Neural cell (in vitro differentiated cells): ENCODE results near the gene SYMPK. TPM values are rescaled to one million over a fixed set of nuclear protein-coding genes. Genes with fewer than 3 reads are reported as not detected.

ENCODE experiments used
- H2AFZ ChIP-seq: fragments of 200-600, 300-800 bp; sonication (generic), shearing (Covaris generic); 2 replicates; pipeline ENCODE4 v1.6.0; 2014; ENCODE audit warnings: low read depth, mild to moderate bottlenecking, antibody characterized with exemption, low read length, moderate library complexity
- H3F3A ChIP-seq: fragments of 200-600 bp; shearing (Covaris generic); 2 replicates; pipeline ENCODE4 v1.6.1; 2016; ENCODE audit warnings: mild to moderate bottlenecking, moderate library complexity, mixed read lengths, antibody characterized with exemption, low read length; ENCODE audit not compliant: insufficient read depth, poor library complexity, severe bottlenecking
- H3K27ac ChIP-seq: fragments of 200-600, 300-800 bp; sonication (generic), shearing (Covaris generic); 2 replicates; pipeline ENCODE4 v1.5.1; 2014; ENCODE audit warnings: mild to moderate bottlenecking, low read length, moderate library complexity
- H3K27me3 ChIP-seq: fragments of 300-800, 200-600 bp; sonication (generic), shearing (Covaris generic); 2 replicates; pipeline ENCODE4 v1.6.0; 2014; ENCODE audit warnings: mild to moderate bottlenecking, low read depth, low read length, moderate library complexity; ENCODE audit not compliant: insufficient read depth
- H3K36me3 ChIP-seq: fragments of 300-800, 200-600 bp; sonication (generic), shearing (Covaris generic); 2 replicates; pipeline ENCODE4 v1.5.1; 2014; ENCODE audit warnings: mild to moderate bottlenecking, antibody characterized with exemption, low read length, moderate library complexity; ENCODE audit not compliant: insufficient read depth
- H3K4me2 ChIP-seq: fragments of 300-800, 200-600 bp; sonication (generic), shearing (Covaris generic); 2 replicates; pipeline ENCODE4 v1.6.0; 2014; ENCODE audit warnings: mild to moderate bottlenecking, low read length
- H3K4me3 ChIP-seq: fragments of 300-800, 200-600 bp; sonication (generic), shearing (Covaris generic); 2 replicates; pipeline ENCODE4 v1.5.1; 2014; ENCODE audit warnings: mild to moderate bottlenecking, low read length, moderate library complexity
- H3K79me2 ChIP-seq: fragments of 200-600 bp; shearing (Covaris generic); replicated peaks from 2 replicates; pipeline ENCODE4 v1.6.0; 2014; ENCODE audit warnings: mild to moderate bottlenecking, low read length, moderate library complexity; ENCODE audit not compliant: insufficient read depth
- H3K9ac ChIP-seq: fragments of 300-800, 200-600 bp; sonication (generic), shearing (Covaris generic); 2 replicates; pipeline ENCODE4 v1.6.1; 2016; ENCODE audit warnings: mild to moderate bottlenecking, low read length, mixed read lengths
- H3K9me2 ChIP-seq: fragments of 200-600 bp; shearing (Covaris generic); 2 replicates; pipeline ENCODE4 v1.6.1; 2016; ENCODE audit warnings: mild to moderate bottlenecking, low read length, mixed read lengths; ENCODE audit not compliant: insufficient read depth
- H3K9me3 ChIP-seq: fragments of 200-600, 300-800 bp; sonication (generic), shearing (Covaris generic); 2 replicates; pipeline ENCODE4 v1.6.1; 2016; ENCODE audit warnings: mild to moderate bottlenecking, mixed run types, low read length, moderate library complexity, mixed read lengths
- H4K20me1 ChIP-seq: fragments of 200-600 bp; shearing (Covaris generic); 2 replicates; pipeline ENCODE4 v1.6.1; 2016; ENCODE audit warnings: mild to moderate bottlenecking, mixed run types; ENCODE audit not compliant: insufficient read depth
- EP300 ChIP-seq: fragments of 450-650 bp; conservative IDR thresholded peaks from 2 replicates; pipeline ENCODE4 v1.6.1; 2014; ENCODE audit warnings: antibody characterized with exemption, mild to moderate bottlenecking, moderate library complexity; ENCODE audit not compliant: poor library complexity, severe bottlenecking
- EZH2 ChIP-seq: fragments of 200-600, 300-800 bp; shearing (Covaris generic), sonication (generic); IDR thresholded peaks from 2 replicates; pipeline ENCODE4 v1.6.1; 2014; ENCODE audit warnings: antibody characterized with exemption, low read length, borderline replicate concordance, mild to moderate bottlenecking; ENCODE audit not compliant: insufficient read depth, poor library complexity, severe bottlenecking
- MXI1 ChIP-seq: fragments of 450-650 bp; conservative IDR thresholded peaks from 2 replicates; pipeline ENCODE4 v1.6.1; 2014; ENCODE audit warnings: antibody characterized with exemption, mild to moderate bottlenecking; ENCODE audit not compliant: poor library complexity, severe bottlenecking
- POLR2AphosphoS5 ChIP-seq: IDR thresholded peaks from 2 replicates; pipeline ENCODE4 v1.6.1; 2012
- RAD21 ChIP-seq: fragments of 450-650 bp; conservative IDR thresholded peaks from 2 replicates; pipeline ENCODE4 v1.6.1; 2014; ENCODE audit warnings: antibody characterized with exemption, mild to moderate bottlenecking, moderate library complexity
- SMC3 ChIP-seq: fragments of 450-650 bp; conservative IDR thresholded peaks from 2 replicates; pipeline ENCODE4 v1.6.1; 2014; ENCODE audit warnings: antibody characterized with exemption, mild to moderate bottlenecking, moderate library complexity; ENCODE audit not compliant: poor library complexity
- TAF1 ChIP-seq: IDR thresholded peaks from 2 replicates; pipeline ENCODE4 v1.6.1; 2012; ENCODE audit warnings: low read depth
- polyA plus RNA-seq: library from polyadenylated mRNA; depleted of rRNA; stranded (reverse); fragments of >200 nt; gene quantifications from 2 replicates; pipeline ENCODE4 v1.2.3, GENCODE V29; 2014
- TF ChIP-seq, protein P1 (sequence below): fragments of 450-650 bp; IDR thresholded peaks from 2 replicates; pipeline ENCODE4 v1.5.1; 2014; ENCODE audit warnings: antibody characterized with exemption, mild to moderate bottlenecking, moderate library complexity; ENCODE audit not compliant: poor library complexity, severe bottlenecking
- TF ChIP-seq, protein P2 (sequence below): IDR thresholded peaks from 2 replicates; pipeline ENCODE4 v1.6.1; 2012; ENCODE audit warnings: borderline replicate concordance

The SYMPK gene
- polyA plus RNA-seq, 1 donor from 2014 or later, result 22.2 TPM

DNA sequence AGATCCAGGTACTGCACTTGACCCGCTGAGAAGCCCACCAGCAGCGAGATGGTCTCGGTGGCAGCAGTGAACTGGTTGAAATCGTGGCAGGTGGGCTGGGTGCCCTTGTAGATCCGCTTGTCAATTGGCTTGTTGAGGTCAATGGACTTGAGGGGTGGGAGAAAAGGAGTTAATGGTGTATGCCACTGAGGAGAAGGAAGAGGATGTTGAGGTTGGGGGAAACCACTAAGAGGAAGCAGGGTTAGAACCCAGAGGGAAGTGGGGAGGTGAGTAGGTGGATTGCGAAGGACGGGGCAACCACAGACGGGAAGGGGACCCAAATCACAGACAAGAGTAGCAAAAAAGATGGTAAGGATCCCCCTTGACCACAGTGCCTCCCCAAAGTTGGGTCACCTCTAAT is 72.0 kb downstream of the SYMPK start:
- peak overlapping the region; percentile 94 for H3K4me3 ChIP-seq
- H4K20me1 ChIP-seq, result no peaks in the 10 kb centered on the region
- H3K36me3 ChIP-seq, result peaks cover 6% of the 10 kb centered on the region
- no peaks in the 10 kb centered on the region for H3F3A ChIP-seq
- TF ChIP-seq TAF1, result no peak
- no peak for TF ChIP-seq RAD21
- TF ChIP-seq, protein P1, sequence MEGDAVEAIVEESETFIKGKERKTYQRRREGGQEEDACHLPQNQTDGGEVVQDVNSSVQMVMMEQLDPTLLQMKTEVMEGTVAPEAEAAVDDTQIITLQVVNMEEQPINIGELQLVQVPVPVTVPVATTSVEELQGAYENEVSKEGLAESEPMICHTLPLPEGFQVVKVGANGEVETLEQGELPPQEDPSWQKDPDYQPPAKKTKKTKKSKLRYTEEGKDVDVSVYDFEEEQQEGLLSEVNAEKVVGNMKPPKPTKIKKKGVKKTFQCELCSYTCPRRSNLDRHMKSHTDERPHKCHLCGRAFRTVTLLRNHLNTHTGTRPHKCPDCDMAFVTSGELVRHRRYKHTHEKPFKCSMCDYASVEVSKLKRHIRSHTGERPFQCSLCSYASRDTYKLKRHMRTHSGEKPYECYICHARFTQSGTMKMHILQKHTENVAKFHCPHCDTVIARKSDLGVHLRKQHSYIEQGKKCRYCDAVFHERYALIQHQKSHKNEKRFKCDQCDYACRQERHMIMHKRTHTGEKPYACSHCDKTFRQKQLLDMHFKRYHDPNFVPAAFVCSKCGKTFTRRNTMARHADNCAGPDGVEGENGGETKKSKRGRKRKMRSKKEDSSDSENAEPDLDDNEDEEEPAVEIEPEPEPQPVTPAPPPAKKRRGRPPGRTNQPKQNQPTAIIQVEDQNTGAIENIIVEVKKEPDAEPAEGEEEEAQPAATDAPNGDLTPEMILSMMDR, result no peak
- TF ChIP-seq EP300, result no peak
- no peak for TF ChIP-seq EZH2
- TF ChIP-seq, protein P2, sequence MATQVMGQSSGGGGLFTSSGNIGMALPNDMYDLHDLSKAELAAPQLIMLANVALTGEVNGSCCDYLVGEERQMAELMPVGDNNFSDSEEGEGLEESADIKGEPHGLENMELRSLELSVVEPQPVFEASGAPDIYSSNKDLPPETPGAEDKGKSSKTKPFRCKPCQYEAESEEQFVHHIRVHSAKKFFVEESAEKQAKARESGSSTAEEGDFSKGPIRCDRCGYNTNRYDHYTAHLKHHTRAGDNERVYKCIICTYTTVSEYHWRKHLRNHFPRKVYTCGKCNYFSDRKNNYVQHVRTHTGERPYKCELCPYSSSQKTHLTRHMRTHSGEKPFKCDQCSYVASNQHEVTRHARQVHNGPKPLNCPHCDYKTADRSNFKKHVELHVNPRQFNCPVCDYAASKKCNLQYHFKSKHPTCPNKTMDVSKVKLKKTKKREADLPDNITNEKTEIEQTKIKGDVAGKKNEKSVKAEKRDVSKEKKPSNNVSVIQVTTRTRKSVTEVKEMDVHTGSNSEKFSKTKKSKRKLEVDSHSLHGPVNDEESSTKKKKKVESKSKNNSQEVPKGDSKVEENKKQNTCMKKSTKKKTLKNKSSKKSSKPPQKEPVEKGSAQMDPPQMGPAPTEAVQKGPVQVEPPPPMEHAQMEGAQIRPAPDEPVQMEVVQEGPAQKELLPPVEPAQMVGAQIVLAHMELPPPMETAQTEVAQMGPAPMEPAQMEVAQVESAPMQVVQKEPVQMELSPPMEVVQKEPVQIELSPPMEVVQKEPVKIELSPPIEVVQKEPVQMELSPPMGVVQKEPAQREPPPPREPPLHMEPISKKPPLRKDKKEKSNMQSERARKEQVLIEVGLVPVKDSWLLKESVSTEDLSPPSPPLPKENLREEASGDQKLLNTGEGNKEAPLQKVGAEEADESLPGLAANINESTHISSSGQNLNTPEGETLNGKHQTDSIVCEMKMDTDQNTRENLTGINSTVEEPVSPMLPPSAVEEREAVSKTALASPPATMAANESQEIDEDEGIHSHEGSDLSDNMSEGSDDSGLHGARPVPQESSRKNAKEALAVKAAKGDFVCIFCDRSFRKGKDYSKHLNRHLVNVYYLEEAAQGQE, result no peak
- no peak for TF ChIP-seq MXI1
- TF ChIP-seq POLR2AphosphoS5, result no peak
- TF ChIP-seq SMC3, result no peak
- H3K4me2 ChIP-seq, result peak overlapping the region; percentile 98
- peaks cover 25% of the 10 kb centered on the region for H3K79me2 ChIP-seq
- no peaks in the 10 kb centered on the region for H3K9me3 ChIP-seq
- H3K27ac ChIP-seq, result no peak overlapping the region
- H2AFZ ChIP-seq, result no peak overlapping the region
- no peaks in the 10 kb centered on the region for H3K27me3 ChIP-seq
- no peaks in the 10 kb centered on the region for H3K9me2 ChIP-seq
- H3K9ac ChIP-seq, result peak overlapping the region; percentile 87

DNA sequence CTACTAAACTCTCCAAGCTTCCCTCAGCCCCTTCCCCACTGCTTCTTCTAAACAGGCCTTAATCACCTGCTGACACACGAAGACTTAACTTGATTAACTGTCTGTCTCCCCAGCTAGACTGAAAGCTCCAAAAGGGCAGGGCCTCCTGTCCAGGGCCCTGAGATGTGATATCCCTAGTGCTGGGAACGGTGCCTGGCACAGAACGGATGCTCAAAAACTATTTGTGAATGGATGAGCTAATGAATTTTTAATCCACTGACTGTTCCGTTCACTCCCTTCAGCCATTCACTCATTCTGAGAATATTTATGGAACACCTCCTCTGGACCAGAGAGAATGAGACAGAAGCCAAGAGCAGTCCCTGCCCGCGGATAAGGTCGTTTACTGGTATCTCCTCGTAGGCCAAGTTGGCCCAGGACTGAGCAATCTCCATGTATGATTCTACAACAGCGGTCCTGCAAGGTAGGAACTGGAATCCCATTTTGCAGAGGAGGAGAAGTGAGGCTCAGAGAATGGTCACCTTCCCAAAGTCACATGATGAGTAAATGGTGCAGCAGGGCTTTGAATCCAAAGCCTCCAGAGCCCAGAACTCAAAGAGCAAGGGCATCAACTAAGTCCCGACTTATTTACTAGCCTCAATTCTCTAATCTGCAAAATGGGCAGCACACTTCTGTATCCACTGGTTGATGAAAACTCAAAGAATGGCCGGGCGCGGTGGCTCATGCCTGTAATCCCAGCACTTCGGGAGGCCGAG is 73.7 kb downstream of the SYMPK start:
- Histone ChIP-seq H3K36me3 (peaks cover 6% of the 10 kb centered on the region), H2AFZ (no peak overlapping the region), H3F3A (no peaks in the 10 kb centered on the region), H3K27ac (no peak overlapping the region), H3K4me3 (no peak overlapping the region), H3K79me2 (peaks cover 25% of the 10 kb centered on the region), H3K27me3 (no peaks in the 10 kb centered on the region), H4K20me1 (no peaks in the 10 kb centered on the region), H3K9me3 (no peaks in the 10 kb centered on the region), H3K4me2 (no peak overlapping the region), H3K9me2 (no peaks in the 10 kb centered on the region), H3K9ac (no peak overlapping the region)
- TF ChIP-seq EZH2 (no peak), SMC3 (no peak)
